Suppressor macrophage treated with lipopolysaccharide for 1 hour (primary cell): ENCODE data around the gene SCAP.
"Not testable (repeated sequence)": the region's sequence is repeated elsewhere in the genome, so short reads cannot be mapped to it uniquely, and the experiment has no call there.

Source experiments
- DNase-seq, 3 donors: peaks; one replicate each; pipeline ENCODE4 v3.0.0-alpha.2; 2020 to 2022

Gene SCAP

GRCh38 chr3:47480267-47480666 is 4.5 kb upstream of the SCAP start:
- DNase-seq: not testable (repeated sequence)

GRCh38 chr3:47479826-47480160 is 4.1 kb upstream of the SCAP start:
- no peak for DNase-seq

- DNase-seq: no peak
These were observed 2.3 kb upstream of the SCAP start for GRCh38 chr3:47478022-47478421.

- DNase-seq: no peak
These were observed 981 bp upstream of the SCAP start for GRCh38 chr3:47476644-47477199.

GRCh38 chr3:47476330-47476626 is 537 bp upstream of the SCAP start:
- DNase-seq: no peak

- DNase-seq: peak in 1 of 3 donors; percentile 35
These were observed 642 bp downstream of the SCAP start for GRCh38 chr3:47475029-47475569.

- DNase-seq: no peak
These were observed 2.4 kb downstream of the SCAP start for GRCh38 chr3:47473391-47473790.

GRCh38 chr3:47469616-47470015 is 6.1 kb downstream of the SCAP start:
- no peak for DNase-seq

GRCh38 chr3:47468315-47468714 is 7.4 kb downstream of the SCAP start:
- not testable (repeated sequence) for DNase-seq

GRCh38 chr3:47464588-47464987 is 11.2 kb downstream of the SCAP start:
- DNase-seq: peak; percentile 44 to 79 (median 78)

- not testable (repeated sequence) for DNase-seq
These were observed 16.1 kb downstream of the SCAP start for GRCh38 chr3:47459534-47460085.

- no peak for DNase-seq
These were observed 18.8 kb downstream of the SCAP start for GRCh38 chr3:47456984-47457383.

GRCh38 chr3:47455806-47456452 is 19.8 kb downstream of the SCAP start:
- peak; percentile 14 to 29 (median 29) for DNase-seq

- no peak for DNase-seq
These were observed 23.1 kb downstream of the SCAP start for GRCh38 chr3:47452453-47453215.

- no peak for DNase-seq
These were observed 31.6 kb downstream of the SCAP start for GRCh38 chr3:47444103-47444502.

GRCh38 chr3:47443611-47443995 is 32.1 kb downstream of the SCAP start:
- DNase-seq: no peak

- DNase-seq: no peak
These were observed 33.8 kb downstream of the SCAP start for GRCh38 chr3:47441796-47442551.

GRCh38 chr3:47440131-47440530 is 35.6 kb downstream of the SCAP start:
- DNase-seq: peak; percentile 32 to 41 (median 35)

- DNase-seq: peak in 1 of 3 donors; percentile 9
These were observed 39.6 kb downstream of the SCAP start for GRCh38 chr3:47436180-47436579.

GRCh38 chr3:47434849-47435248 is 40.9 kb downstream of the SCAP start:
- DNase-seq: peak in 1 of 3 donors; percentile 10

- peak in 1 of 3 donors; percentile 15 for DNase-seq
These were observed 41.9 kb downstream of the SCAP start for GRCh38 chr3:47433796-47434195.

GRCh38 chr3:47432673-47433072 is 43.1 kb downstream of the SCAP start:
- DNase-seq: peak in 1 of 3 donors; percentile 14

GRCh38 chr3:47431225-47431624 is 44.5 kb downstream of the SCAP start:
- DNase-seq: no peak
